MCF 10A (cell line): ENCODE data around the gene FAM222A. TPM values are rescaled to one million over a fixed set of nuclear protein-coding genes. Genes with fewer than 3 reads are reported as not detected.

Experiments
- BruUV-seq: library from RNA; stranded (reverse); fragments of 400-500 nt; replicated peaks from 2 replicates; lab custom pipeline; 2021; lab: Mats Ljungman, UMichigan
- CTCF ChIA-PET: fragments of 300-600 bp; sonication (Branson Sonifier 250); formaldehyde crosslinking; extraction: SDS; loops from one replicate; lab custom pipeline; 2021; ENCODE audit warnings: antibody characterized with exemption, inconsistent platforms; lab: Yijun Ruan, JAX
- POLR2A ChIA-PET: fragments of 300-600, 350-650 bp; sonication (Branson Sonifier 250); formaldehyde crosslinking; extraction: SDS; loops from one replicate; lab custom pipeline; 2020; ENCODE audit warnings: antibody characterized with exemption, inconsistent platforms; lab: Yijun Ruan, JAX
- DNase-seq: peaks from one replicate; pipeline ENCODE4 v3.0.0-alpha.2; 2018; ENCODE audit not compliant: unreplicated experiment
- H3K27ac Mint-ChIP-seq: one replicate; pipeline ENCODE4 v1.8.0; 2022; ENCODE audit warnings: mild to moderate bottlenecking, low read depth, mixed read lengths; ENCODE audit not compliant: unreplicated experiment
- H3K27me3 Mint-ChIP-seq: one replicate; pipeline ENCODE4 v1.8.0; 2022; ENCODE audit warnings: mixed read lengths; ENCODE audit not compliant: insufficient read depth, unreplicated experiment
- H3K36me3 Mint-ChIP-seq: one replicate; pipeline ENCODE4 v1.8.0; 2022; ENCODE audit warnings: mild to moderate bottlenecking, moderate library complexity, mixed read lengths; ENCODE audit not compliant: insufficient read depth, unreplicated experiment
- H3K4me1 Mint-ChIP-seq: one replicate; pipeline ENCODE4 v1.8.0; 2022; ENCODE audit warnings: mixed read lengths; ENCODE audit not compliant: insufficient read depth, unreplicated experiment
- H3K4me3 Mint-ChIP-seq: one replicate; pipeline ENCODE4 v1.8.0; 2022; ENCODE audit warnings: mild to moderate bottlenecking, moderate library complexity, mixed read lengths; ENCODE audit not compliant: unreplicated experiment
- H3K9me3 Mint-ChIP-seq: one replicate; pipeline ENCODE4 v1.8.0; 2022; ENCODE audit warnings: mixed read lengths; ENCODE audit not compliant: unreplicated experiment
- CTCF ChIP-seq: fragments of 200-600 bp; IDR thresholded peaks from one replicate; pipeline ENCODE4 v1.8.0; 2022; ENCODE audit warnings: antibody characterized with exemption, mild to moderate bottlenecking; ENCODE audit not compliant: unreplicated experiment
- intact Hi-C: fragments of 100-400 bp; cut with micrococcal nuclease; formaldehyde crosslinking; loops from 2 replicates; pipeline ENCODE4 v1.14.1; 2022
- total RNA-seq: library from RNA; stranded (reverse); gene quantifications from 2 replicates; pipeline ENCODE4 v1.2.3, GENCODE V29; 2022

FAM222A gene
- total RNA-seq, 1 experiment from 2014 or later = 0.19 TPM

DNA sequence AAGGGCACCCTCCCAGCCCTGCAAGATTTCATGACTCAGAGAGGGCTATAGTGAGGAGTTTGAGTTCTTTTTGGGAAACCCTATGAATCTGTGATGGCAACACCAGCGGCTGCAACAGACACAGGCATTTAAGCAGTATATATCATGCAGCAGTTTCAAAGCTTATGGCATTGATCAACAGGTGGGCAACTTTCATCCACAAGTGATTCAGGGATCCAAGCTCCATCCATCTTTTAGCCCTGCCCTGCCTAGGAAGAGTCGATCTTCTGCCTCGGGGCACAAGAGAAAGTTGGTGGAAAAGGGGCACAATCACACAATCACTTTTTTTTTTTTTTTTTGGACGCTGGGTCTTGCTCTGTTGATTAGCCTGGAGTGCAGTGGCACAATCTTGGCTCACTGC is 8.3 kb upstream of the FAM222A start:
- DNase-seq = no peak
- intact Hi-C loops = no loop called here
- H3K36me3 Mint-ChIP-seq = no peaks in the 10 kb centered on the region
- no peaks in the 10 kb centered on the region for H3K27me3 Mint-ChIP-seq
- ChIA-PET POLR2A (interaction anchor here (1.5 kb wide), 1 partner anchor 11 kb away, joined by 4 read pairs; no protein-coding TSS in a partner anchor), CTCF (interaction anchor here (0.7 kb wide), 1 partner anchor 256 kb away, joined by 3 read pairs; no protein-coding TSS in a partner anchor)
- no peaks in the 10 kb centered on the region for H3K4me1 Mint-ChIP-seq
- BruUV-seq = no TSS peak
- no peak overlapping the region for H3K27ac Mint-ChIP-seq
- H3K4me3 Mint-ChIP-seq = no peak overlapping the region
- TF ChIP-seq CTCF = no peak
- no peaks in the 10 kb centered on the region for H3K9me3 Mint-ChIP-seq

- intact Hi-C loops = no loop called here
- no peak overlapping the region for H3K4me3 Mint-ChIP-seq
- no peaks in the 10 kb centered on the region for H3K27me3 Mint-ChIP-seq
- H3K27ac Mint-ChIP-seq = no peak overlapping the region
- TF ChIP-seq CTCF = no peak
- no peak for DNase-seq
- H3K9me3 Mint-ChIP-seq = no peaks in the 10 kb centered on the region
- H3K36me3 Mint-ChIP-seq = no peaks in the 10 kb centered on the region
- BruUV-seq = no TSS peak
- POLR2A ChIA-PET = interaction anchor here (1.5 kb wide), 1 partner anchor 12 kb away, joined by 4 read pairs; no protein-coding TSS in a partner anchor
- CTCF ChIA-PET = no interaction called here
- H3K4me1 Mint-ChIP-seq = no peaks in the 10 kb centered on the region
Measured at GRCh38 chr12:109706398-109706746, 7.3 kb upstream of the FAM222A start.

DNA sequence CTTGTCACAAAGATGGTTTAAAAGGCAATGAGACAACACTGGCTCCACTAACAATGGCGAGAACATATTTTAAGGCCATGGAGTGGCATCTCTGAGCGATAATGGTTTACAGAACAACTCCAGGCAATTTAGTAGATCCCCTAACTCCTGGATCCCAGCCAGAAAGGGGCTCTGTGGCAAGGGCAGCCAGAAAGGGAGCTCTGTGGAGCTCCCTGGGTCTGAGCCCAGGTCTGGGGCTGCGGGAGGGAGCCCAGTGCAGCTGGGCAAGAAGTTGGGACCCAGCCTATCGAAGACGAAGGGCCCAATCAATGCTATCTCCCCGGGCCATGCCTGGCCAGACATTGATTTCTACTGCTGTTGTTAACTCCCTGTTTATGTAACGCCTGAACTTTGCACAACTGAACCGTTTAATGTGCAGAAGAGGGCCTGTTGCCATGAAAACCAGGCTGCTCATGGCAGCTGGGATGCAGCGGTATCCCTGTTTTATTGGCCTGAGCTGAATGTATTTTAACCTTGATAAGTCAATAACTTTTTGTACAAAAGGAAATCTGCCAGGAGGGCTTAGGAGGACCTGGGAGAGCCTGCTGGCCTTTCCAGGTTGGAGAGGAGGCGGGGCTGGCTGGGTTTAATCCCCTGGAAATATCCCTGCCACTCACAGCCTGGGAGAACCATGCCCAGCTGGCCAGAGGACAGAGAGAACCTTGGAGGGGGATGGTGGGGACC is 6.7 kb upstream of the FAM222A start:
- H3K27me3 Mint-ChIP-seq = no peaks in the 10 kb centered on the region
- no peak for DNase-seq
- BruUV-seq = no TSS peak
- H3K4me1 Mint-ChIP-seq = no peaks in the 10 kb centered on the region
- H3K27ac Mint-ChIP-seq = no peak overlapping the region
- TF ChIP-seq CTCF = no peak
- no peak overlapping the region for H3K4me3 Mint-ChIP-seq
- intact Hi-C loops = no loop called here
- POLR2A ChIA-PET = interaction anchor here (1.5 kb wide), 1 partner anchor 13 kb away, joined by 4 read pairs; no protein-coding TSS in a partner anchor
- H3K36me3 Mint-ChIP-seq = no peaks in the 10 kb centered on the region
- no peaks in the 10 kb centered on the region for H3K9me3 Mint-ChIP-seq
- CTCF ChIA-PET = no interaction called here

- ChIA-PET CTCF (no interaction called here), POLR2A (no interaction called here)
- intact Hi-C loops = no loop called here
- H3K9me3 Mint-ChIP-seq = no peaks in the 10 kb centered on the region
- no peak for TF ChIP-seq CTCF
- H3K27me3 Mint-ChIP-seq = no peaks in the 10 kb centered on the region
- no peaks in the 10 kb centered on the region for H3K4me1 Mint-ChIP-seq
- no TSS peak for BruUV-seq
- no peak for DNase-seq
- no peak overlapping the region for H3K27ac Mint-ChIP-seq
- no peak overlapping the region for H3K4me3 Mint-ChIP-seq
- no peaks in the 10 kb centered on the region for H3K36me3 Mint-ChIP-seq
Measured at GRCh38 chr12:109707470-109707821, 6.2 kb upstream of the FAM222A start.
